ENCODE data around the gene KIAA1217.

DNA sequence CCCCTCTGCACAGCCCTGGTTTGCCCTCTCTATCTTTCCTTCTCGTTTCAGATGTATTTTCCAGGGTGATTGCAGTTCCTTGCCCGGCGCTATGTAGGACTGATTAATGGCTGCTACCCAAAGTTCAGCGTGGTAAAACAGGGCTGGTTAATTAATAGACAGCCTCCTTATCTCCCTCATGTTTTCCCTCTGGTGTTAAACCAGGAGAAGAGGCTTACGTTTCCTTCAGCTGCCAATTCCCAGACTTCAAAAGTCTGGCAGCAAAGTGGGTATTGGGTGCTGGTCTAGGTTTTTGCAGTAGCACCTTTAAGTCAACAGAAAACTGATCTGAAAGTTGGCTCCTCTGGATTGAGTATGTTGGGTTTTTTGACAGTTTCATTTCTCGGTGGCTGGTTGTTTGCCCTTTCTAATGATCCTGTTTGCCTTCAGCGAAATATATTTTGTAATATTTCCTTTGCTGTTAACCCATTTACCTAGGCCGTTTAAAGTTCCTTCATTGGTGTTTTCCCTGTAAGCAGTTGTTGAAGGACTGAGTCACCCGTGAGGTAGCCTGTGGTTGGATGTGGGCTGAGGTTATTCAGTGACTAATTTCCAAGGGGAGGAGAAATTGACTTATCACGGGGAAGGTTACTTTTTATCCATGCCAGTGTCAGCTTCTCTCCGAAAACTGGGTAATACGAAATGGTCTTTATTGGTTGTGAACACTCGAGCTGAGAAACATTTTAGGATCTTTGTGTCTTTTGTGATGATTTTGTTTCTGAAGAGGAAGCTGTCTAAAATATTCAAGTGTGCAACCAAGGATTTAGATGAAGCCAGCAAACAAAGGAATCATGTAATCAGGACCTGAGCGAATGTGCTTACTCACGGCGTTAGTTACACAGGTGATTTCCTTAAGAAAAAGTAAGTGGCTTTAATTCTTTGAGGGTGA lies 257.2 kb downstream of the KIAA1217 start:
- TF ChIP-seq, protein P1, sequence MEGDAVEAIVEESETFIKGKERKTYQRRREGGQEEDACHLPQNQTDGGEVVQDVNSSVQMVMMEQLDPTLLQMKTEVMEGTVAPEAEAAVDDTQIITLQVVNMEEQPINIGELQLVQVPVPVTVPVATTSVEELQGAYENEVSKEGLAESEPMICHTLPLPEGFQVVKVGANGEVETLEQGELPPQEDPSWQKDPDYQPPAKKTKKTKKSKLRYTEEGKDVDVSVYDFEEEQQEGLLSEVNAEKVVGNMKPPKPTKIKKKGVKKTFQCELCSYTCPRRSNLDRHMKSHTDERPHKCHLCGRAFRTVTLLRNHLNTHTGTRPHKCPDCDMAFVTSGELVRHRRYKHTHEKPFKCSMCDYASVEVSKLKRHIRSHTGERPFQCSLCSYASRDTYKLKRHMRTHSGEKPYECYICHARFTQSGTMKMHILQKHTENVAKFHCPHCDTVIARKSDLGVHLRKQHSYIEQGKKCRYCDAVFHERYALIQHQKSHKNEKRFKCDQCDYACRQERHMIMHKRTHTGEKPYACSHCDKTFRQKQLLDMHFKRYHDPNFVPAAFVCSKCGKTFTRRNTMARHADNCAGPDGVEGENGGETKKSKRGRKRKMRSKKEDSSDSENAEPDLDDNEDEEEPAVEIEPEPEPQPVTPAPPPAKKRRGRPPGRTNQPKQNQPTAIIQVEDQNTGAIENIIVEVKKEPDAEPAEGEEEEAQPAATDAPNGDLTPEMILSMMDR (IDR thresholded peaks at IDR 0.05; ENCODE audit: insufficient read depth, low read length, poor library complexity, severe bottlenecking) = no peak
- no peak for TF ChIP-seq EZH2phosphoT487 (conservative IDR thresholded peaks at IDR 0.05; ENCODE audit: low read length)
